SKM-1 treated with dmso at 0.1 percent for 144 hours (cell line): Measurements from ENCODE around the gene TYW5.
A peak's percentile ranks its signal among the peaks of the same experiment; 100 is the strongest.
"Not testable (repeated sequence)": the region's sequence is repeated elsewhere in the genome, so short reads cannot be mapped to it uniquely, and the experiment has no call there.

ENCODE experiments used
- DNase-seq: peaks from one replicate; lab custom pipeline; 2025; ENCODE audit not compliant: unreplicated experiment; lab: John Stamatoyannopoulos, UW

TYW5 gene

DNA sequence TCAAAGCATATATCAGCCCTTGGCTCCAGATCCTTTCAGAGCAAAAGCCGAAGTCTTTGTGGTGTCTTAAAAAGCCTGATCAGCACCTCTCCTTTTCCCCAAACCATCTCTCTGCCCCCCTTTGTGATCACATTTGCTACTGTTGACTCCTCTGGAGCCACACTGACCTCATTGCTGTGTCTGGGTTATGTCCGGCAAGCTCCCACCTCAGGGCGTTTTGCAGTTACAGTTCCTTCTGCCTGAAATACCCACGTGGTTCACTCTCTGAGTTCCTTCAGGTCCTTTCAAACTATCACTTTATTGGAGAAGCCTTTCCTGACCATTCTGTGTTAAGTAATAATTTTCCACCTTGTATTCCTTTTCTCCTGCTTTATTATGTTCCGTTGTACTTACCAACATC lies 32.4 kb downstream of the TYW5 start:
- no peak for DNase-seq

DNA sequence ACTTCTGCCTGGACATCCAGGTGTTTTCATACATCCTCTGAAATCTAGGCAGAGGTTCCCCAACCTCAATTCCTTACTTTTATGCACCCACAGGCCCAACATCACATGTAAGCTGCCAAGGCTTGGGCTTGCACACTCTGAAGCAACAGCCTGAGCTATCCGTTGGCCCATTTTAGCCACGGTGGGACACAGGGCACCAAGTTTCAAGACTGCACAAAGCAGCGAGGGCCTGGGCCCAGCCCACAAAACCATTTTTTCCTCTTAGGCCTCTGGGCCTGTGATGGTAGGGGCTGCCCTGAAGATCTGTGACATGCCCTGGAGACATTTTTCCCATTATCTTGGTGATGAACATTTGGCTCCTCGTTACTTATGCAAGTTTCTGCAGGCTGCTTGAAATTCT lies 38.3 kb downstream of the TYW5 start:
- DNase-seq, result no peak

DNA sequence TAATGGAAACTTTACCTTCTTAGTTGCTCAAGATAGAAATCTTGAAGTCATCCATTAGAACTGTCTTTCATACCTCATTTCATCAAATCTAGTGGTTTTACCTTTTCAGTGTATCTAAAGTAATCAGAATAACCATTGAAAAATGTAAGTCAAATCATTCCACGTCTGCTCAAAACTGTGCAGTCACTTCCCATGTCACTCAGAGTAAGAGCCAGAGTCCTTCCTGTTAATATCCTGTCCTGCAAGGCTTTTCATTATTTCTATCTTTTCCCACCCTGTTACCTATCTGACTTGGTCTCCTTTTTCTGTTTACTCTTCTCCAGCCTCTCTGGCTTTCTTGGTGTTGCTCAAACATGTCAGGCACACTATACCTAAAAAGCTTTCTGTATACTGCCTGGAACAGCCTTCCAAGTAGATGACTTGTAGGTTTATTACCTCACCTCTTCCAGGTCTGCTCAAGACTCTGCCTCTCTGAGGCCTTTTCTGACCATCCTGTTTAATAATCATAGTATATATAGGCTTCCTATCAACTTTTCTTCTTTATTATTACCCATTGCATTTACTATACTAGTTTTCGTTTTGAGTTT lies 40.8 kb downstream of the TYW5 start:
- DNase-seq, result no peak

DNA sequence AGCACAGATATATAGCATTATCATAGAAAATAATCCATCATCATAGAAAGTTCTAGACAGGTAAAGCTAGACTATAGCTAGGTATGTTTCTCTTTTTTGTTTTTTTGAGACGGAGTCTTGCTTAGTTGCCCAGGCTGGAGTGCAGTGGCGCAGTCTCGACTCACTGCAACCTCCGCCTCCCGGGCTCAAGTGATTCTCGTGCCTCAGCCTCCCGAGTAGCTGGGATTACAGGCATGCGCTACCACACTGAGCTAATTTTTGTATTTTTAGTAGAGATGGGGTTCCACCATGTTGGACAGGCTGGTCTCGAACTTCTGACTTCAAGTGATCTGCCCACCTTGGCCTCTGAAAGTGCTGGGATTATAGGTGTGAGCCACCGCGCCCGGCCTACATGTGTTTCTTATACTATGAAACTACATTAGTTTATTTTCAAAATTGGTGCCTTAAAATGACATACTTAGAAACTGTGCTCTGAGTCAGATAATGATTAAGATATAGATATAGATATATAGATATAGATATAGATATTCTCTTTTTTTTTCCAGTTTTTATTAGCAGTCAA lies 42.7 kb downstream of the TYW5 start:
- DNase-seq, result not testable (repeated sequence)

DNA sequence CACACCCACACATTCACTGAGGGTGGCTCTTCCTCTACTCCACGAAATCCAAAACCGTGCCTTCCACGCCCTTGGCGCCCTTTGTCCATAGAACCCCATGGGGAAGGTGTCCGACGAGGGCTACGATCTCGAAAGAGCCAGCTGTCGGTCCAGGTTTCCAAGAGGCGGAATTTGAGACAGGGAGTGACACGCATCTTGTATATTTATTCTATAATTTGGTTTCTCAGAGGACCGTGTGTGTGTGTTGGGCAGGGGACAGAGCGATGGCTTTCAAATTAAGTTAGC lies 43.5 kb downstream of the TYW5 start:
- no peak for DNase-seq

DNA sequence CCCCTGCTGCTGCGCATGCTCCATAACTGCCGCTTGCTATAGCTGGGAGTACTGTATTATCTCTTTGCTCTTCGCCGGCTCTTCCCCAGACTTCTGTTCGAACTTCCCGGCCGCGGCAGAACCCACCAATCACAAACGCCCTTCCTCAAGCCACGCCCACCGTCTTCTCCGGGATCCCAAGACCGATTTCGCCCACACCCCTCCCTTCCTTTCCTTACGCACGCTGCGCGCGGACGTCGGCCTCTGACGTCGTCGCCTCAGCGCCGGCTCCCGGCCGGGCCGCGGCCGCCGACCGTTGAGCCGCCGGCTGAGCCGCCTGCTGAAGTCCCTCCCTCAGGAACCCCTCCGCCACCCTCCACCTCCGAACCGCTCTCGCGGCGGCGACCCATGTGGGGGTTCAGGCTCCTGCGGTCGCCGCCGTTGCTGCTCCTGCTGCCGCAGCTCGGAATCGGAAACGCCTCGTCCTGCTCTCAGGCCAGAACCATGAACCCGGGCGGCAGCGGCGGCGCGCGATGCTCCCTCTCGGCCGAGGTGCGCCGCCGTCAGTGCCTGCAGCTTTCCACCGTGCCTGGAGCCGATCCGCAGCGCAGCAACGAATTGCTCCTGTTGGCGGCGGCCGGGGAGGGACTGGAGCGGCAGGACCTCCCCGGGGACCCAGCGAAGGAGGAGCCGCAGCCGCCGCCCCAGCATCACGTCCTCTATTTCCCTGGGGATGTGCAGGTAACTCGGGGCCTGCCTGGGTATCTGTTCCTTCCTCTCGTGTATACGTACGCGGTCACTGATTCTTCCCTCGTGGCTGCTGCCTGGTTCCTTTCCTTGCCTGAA lies 44.0 kb downstream of the TYW5 start, which contains the start of gene C2orf69:
Gene C2orf69, plus strand, starts transcription at position 242 of the 825 bp plus-strand sequence. Its CDS starts 146 bp downstream, at position 388.
- DNase-seq, result peak; percentile 99

DNA sequence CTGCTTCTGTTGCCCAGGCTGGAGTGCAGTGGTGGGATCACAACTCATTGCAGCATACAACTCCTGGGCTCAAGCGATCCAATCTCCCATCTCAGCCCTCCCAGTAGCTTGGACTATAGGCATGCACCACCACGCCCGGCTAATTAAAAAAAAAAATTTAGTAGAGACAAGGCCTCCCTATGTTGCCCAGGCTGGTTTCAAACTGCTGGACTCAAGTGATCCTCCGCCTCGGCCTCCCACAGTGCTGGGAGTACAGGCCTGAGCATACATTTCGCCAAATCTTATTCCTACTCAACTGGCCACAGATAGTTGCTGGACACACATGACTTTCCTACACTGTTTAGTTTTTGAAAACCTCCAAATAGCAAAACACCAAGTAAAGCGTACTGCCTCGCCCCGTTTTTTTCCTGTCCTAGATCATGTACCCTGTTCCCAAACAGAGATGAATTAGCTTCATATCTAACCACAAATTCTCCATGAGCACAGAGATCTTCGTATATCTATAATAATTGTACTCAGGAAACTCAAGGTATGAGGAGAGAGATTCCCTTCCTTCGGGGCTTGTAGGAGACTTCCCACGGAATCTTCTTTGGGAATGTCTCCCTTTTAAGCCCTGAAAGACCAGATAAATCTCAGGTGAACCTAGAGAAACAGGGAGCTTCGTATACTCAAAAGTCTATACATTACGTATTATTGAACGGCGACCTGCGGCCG lies 44.8 kb downstream of the TYW5 start:
- DNase-seq, result no peak

DNA sequence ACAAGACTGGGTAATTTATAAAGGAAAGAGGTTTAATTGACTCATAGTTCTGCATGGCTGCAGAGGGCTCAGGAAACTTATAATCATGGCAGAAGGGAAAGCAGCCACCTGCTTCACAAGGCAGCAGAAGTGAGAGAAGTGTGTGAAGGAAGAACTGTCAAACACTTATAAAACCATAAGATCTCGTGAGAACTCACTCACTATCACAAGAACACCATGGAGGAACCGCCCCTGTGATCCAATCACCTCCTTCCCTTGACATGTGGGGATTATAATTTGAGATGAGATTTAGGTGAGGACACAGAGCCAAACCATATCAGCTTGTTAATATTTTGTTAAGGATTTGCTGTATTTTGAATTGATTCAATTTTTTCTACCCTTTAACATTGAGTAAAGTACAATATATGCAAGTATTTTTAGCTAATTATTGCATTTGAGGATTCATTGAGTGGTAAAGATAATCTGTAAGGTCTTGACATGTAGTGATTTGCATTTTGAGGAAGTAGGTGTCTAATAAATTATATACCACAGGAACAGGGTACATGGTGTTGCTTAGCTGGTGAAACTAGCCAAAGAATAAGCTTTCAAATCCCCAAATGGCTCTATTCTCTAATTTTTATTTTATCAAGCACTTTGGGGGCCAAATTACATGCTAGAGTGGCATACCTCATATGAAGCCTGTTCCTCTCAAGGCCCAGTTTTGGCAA lies 48.1 kb downstream of the TYW5 start:
- no peak for DNase-seq

DNA sequence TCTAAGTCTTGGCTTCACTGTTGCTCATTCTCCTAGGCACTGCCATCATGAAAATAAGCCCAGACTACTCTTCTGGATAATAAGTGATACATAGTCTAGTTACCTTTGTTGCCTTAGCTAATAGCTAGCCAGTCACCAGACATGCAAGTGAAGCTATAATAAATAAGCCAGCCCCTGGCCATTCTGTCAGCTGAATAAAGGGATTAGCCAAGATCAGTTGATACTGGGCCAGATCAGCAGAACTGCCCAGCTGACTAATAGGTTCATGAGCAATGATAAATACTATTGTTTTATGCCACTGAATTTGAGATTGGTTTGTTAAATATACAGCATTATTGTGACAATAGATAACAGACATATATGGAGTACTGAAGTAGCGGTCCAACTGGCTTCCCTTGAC lies 52.2 kb downstream of the TYW5 start:
- no peak for DNase-seq

DNA sequence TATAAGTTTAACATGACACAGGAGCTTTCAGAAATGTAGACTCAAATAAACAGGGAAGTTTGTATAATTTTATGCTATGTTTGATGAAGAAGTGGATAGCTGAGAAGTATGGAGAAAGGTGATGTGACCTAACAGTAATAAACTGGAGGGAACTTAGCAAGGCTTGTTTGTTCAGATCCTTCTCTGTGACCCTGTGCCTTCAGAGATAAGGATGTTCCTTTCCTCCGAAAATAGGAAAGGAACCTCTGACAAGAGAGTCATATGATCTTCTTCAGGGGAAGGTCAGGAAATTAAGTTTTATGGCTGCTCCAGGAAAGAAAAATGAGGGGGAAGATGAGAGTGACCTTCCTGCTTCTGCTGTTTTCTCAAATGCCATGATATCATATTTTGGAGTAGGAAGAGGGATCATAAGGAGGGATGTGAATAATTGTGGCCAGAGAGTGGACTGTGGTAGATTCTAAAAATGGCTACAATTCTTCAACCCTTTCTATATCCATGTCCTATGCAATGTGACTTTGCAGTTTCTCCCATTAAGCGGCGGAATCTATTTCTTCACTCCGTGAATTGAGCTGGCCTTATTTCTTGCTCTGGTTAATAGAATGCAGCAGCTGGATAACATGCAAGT lies 52.7 kb downstream of the TYW5 start:
- no peak for DNase-seq

DNA sequence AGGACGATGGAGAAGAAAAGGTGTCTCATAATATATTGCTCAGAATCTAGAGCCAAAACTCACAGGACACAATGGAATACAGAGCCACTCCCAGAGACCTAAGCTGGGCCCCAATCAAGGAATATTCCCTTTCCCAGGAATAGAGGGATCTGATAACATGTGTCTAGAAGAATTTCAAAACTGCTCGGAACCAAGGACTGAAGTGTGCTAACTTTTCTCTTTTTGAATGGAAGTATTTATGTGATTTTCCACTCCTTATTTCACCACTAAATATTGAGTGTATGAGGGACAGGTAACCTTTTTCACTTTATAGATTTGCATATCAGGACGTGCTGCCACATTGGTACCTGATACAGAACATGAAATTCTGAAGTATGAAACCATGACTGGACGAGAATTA lies 53.3 kb downstream of the TYW5 start:
- no peak for DNase-seq

DNA sequence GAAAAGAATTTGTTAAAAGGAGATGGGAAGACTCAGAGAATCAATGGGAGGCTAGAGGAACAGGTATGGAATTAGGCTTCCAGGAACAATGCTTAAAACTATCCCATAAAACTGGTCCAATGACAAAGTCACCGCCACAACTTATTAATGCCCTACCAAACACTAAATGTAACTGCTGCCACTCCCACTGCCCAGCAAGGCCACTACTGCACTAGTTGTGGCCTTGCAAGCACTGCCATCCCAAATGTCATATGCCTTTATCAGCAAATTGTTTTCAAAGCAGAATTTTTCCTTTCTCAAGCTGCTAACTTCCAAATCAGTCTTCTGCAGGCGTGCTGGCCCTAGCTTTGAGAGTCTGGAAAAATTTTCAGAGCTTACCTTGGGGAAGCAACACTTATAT lies 58.7 kb downstream of the TYW5 start:
- DNase-seq, result no peak

DNA sequence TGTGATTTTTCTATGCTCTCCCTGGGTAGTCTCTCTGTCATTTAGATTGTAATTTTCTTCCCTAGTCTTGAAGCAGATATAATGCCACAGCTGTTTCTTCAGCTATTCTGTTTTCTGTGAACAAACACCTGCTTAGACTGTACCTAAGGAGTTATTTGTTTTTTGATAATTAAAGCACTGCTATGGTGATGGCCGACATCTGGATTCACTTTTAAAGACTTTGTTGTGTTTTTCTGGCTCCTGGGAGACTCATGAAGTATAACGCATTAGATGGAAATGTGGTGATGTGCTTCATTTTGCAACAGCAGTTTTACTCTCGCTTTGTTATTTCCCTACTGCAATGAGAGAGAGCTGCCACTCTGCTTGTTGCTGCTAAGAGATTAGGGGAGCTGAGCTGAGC lies 59.9 kb downstream of the TYW5 start:
- DNase-seq, result no peak

DNA sequence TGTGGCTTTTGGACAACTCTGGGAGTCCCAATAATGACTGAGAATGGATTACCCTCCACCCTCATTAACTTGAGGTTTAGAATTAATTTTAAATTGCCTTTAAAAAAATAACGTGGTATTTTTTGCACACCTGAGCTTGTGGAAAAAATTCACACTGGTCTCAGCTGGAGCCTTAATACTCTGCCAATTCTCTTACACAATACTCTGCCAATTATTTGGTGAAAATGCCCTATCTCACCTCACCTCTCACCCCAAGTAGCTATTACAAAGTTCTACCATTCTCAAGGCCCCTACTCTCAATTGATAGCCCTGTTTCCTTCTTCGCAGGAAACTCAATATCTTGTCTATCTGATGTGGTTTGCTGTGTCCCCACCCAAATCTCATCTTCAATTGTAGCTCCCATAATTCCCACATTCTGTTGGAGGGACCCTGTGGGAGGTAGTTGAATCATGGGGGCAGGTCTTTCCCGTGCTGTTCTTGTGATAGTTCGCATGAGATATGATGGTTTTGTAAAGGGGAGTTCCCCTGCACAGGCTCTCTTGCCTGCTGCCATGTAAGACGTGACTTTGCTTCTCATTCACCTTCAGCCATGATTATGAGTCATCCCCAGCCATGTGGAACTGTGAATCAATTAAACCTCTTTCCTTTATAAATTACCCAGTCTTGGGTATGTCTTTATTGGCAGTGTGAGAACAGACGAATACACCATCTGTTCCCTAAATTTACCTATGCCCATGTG lies 71.6 kb downstream of the TYW5 start:
- no peak for DNase-seq

DNA sequence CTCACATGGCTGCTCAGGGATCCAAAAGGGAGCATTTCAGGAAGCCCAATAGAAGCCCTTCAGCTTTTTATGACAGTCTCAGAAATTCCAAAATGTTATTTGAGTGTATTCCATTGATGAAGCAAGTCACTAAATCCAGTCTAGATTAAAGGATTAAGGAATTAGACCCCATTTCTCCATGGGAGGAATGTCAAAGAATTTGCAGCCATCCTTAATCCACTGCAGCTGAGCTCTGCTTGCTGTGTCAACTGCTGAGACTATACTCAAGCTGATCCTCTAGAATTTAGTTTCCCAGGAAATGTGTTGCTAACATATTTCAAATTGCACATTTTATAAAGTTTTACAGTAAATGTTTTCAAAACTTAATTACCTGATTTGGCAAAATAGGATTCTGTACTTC lies 72.6 kb downstream of the TYW5 start:
- DNase-seq, result no peak
